NCI-H2081 treated with DMSO at 0.1 percent for 48 hours (cell line): Measurements from ENCODE around the gene SCN4A.
"Not testable (repeated sequence)": the region's sequence is repeated elsewhere in the genome, so short reads cannot be mapped to it uniquely, and the experiment has no call there.

ENCODE experiments used
- DNase-seq: peaks from one replicate; lab custom pipeline; 2025; lab: John Stamatoyannopoulos, UW

SCN4A gene

GRCh38 chr17:63916566-63917185 is 56.0 kb downstream of the SCN4A start:
- DNase-seq, result no peak

GRCh38 chr17:63915753-63916152 is 57.0 kb downstream of the SCN4A start:
- DNase-seq, result not testable (repeated sequence)

- no peak for DNase-seq
These were observed 58.2 kb downstream of the SCN4A start for GRCh38 chr17:63914471-63914870.

GRCh38 chr17:63911657-63912100 is 61.0 kb downstream of the SCN4A start:
- no peak for DNase-seq

- no peak for DNase-seq
These were observed 61.6 kb downstream of the SCN4A start, which contains the start of gene CSHL1 for GRCh38 chr17:63911041-63911635. CSHL1 (minus strand) TSS chr17:63911258; CDS start chr17:63911196, 62 bp downstream.

GRCh38 chr17:63910096-63910495 is 62.6 kb downstream of the SCN4A start:
- no peak for DNase-seq

- not testable (repeated sequence) for DNase-seq
These were observed 63.1 kb downstream of the SCN4A start for GRCh38 chr17:63909586-63909985.

- DNase-seq, result not testable (repeated sequence)
These were observed 65.4 kb downstream of the SCN4A start for GRCh38 chr17:63907161-63907778.

GRCh38 chr17:63904796-63905195 is 67.9 kb downstream of the SCN4A start:
- not testable (repeated sequence) for DNase-seq

- not testable (repeated sequence) for DNase-seq
These were observed 68.9 kb downstream of the SCN4A start for GRCh38 chr17:63903787-63904201.

- not testable (repeated sequence) for DNase-seq
These were observed 70.7 kb downstream of the SCN4A start for GRCh38 chr17:63901971-63902370.

GRCh38 chr17:63898899-63899798 is 73.6 kb downstream of the SCN4A start:
- not testable (repeated sequence) for DNase-seq

- DNase-seq, result not testable (repeated sequence)
These were observed 76.0 kb downstream of the SCN4A start, which contains the start of gene CSH1 for GRCh38 chr17:63896524-63897354. CSH1 (minus strand) TSS chr17:63896574; CDS start chr17:63896511, 63 bp downstream.

GRCh38 chr17:63894821-63895220 is 77.9 kb downstream of the SCN4A start:
- not testable (repeated sequence) for DNase-seq

GRCh38 chr17:63894021-63894420 is 78.7 kb downstream of the SCN4A start:
- DNase-seq, result not testable (repeated sequence)

GRCh38 chr17:63892316-63893037 is 80.2 kb downstream of the SCN4A start:
- DNase-seq, result not testable (repeated sequence)

GRCh38 chr17:63889026-63889848 is 83.5 kb downstream of the SCN4A start:
- not testable (repeated sequence) for DNase-seq
